OCI-LY7 (cell line): ENCODE data around the gene FHL1.

Experiments used
- CTCF ChIP-seq: fragments of 200-600 bp; sonication (generic); conservative IDR thresholded peaks from 2 replicates; pipeline ENCODE4 v1.5.1; 2014; ENCODE audit warnings: mild to moderate bottlenecking, antibody characterized with exemption, low read length, moderate library complexity, mixed read lengths
- EZH2phosphoT487 ChIP-seq: fragments of 200-600 bp; sonication (generic); IDR thresholded peaks from 2 replicates; pipeline ENCODE4 v1.6.1; 2018; ENCODE audit warnings: low read depth, borderline replicate concordance, mild to moderate bottlenecking, mixed run types, antibody characterized with exemption, low read length, moderate library complexity, mixed read lengths

GRCh38 chrX:136165406-136165805 lies 18.1 kb downstream of the FHL1 start:
- TF ChIP-seq CTCF (no peak), EZH2phosphoT487 (no peak)
